RWPE1 (cell line): ENCODE measurements around the gene SFXN5.
A peak's percentile ranks its signal among the peaks of the same experiment; 100 is the strongest.

Experiments used
- CTCF ChIA-PET: fragments of 350-600 bp; sonication (Branson Sonifier 250); formaldehyde crosslinking; extraction: SDS; loops from one replicate; lab custom pipeline; 2021; lab: Yijun Ruan, JAX
- POLR2A ChIA-PET: fragments of 400-600 bp; formaldehyde crosslinking; extraction: SDS; loops from one replicate; lab custom pipeline; 2020; ENCODE audit warnings: antibody characterized with exemption; ENCODE audit not compliant: low non-redundant PET; lab: Yijun Ruan, JAX
- DNase-seq: peaks from one replicate; pipeline ENCODE4 v3.0.0; 2012; ENCODE audit warnings: low spot score
- H3K27ac ChIP-seq: fragments of 450-650 bp; 2 replicates; pipeline ENCODE4 v1.5.1; 2017
- TF ChIP-seq, protein P1 (sequence below): fragments of 450-650 bp; conservative IDR thresholded peaks from 2 replicates; pipeline ENCODE4 v1.5.1; 2017; ENCODE audit warnings: low read depth, mild to moderate bottlenecking

SFXN5 gene

DNA sequence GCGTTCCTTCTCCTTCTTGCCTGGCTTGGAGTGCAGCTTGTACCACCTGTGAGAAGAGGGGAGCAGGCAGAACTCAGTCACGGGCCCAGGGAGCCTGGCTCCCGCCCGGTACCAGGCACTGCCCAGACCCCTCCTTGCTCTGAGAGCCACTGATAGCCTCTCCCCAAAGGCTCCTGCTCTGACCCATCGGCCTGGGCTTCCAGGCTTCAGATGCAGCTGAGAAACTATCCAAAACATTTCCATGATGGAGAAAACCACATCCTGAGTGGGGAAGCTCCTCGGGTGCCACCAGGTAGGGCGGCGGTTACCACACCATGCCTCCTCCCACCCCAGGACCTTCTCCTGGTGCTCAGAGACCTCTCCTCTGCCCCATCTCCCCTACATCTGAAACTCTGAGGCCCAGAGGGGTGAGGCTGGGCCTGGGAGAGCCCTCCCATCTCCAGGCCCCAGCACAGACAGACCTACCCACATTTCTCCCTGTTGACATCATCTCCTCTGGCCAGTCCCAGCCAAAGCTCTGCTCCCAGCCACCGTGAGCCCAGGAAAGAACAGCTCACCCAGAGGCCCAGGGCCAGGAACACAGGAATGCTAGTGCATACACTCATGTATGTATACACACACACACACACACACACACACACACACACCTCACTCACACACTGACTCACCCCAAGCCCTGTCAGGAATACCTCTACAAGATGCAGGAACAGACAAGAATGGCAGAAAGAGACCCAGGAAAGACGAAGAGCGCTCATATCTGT is 17.9 kb upstream of the SFXN5 start:
- ChIA-PET CTCF (interaction anchor here (0.6 to 2.2 kb wide), 5 partner anchors 24 to 88 kb away, joined by 3 to 9 read pairs (median 5); no protein-coding TSS in a partner anchor), POLR2A (interaction anchor here (0.6 kb wide), 1 partner anchor 23 kb away, joined by 3 read pairs; the partner anchor contains the start of gene RAB11FIP5)
- peak; percentile 94 for DNase-seq
- H3K27ac ChIP-seq = peak overlapping the region; percentile 86
- TF ChIP-seq, protein P1, sequence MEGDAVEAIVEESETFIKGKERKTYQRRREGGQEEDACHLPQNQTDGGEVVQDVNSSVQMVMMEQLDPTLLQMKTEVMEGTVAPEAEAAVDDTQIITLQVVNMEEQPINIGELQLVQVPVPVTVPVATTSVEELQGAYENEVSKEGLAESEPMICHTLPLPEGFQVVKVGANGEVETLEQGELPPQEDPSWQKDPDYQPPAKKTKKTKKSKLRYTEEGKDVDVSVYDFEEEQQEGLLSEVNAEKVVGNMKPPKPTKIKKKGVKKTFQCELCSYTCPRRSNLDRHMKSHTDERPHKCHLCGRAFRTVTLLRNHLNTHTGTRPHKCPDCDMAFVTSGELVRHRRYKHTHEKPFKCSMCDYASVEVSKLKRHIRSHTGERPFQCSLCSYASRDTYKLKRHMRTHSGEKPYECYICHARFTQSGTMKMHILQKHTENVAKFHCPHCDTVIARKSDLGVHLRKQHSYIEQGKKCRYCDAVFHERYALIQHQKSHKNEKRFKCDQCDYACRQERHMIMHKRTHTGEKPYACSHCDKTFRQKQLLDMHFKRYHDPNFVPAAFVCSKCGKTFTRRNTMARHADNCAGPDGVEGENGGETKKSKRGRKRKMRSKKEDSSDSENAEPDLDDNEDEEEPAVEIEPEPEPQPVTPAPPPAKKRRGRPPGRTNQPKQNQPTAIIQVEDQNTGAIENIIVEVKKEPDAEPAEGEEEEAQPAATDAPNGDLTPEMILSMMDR = no peak

DNA sequence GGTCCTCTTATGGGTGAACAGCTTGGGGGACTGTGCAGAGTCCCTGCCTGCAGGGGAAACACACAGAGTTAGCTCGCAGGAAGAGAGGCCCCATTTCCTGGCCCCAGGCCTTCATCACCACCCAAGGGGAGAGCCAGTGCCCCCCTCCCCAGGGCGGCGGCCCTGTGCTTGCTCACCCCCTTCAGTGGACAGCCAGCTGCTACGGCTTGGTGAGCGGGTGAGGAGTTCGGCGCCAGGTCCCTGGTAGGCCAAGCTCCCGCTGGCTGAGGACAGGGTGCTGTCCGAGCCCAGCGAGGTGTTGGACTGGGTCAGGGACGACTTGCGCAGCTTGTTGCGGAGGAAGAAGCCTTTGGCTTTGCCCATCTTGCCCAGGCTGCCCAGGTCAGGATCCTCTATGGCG is 17.2 kb upstream of the SFXN5 start:
- CTCF ChIA-PET = interaction anchor here (0.6 to 2.2 kb wide), 5 partner anchors 25 to 88 kb away, joined by 3 to 9 read pairs (median 5); no protein-coding TSS in a partner anchor
- POLR2A ChIA-PET = no interaction called here
- no peak for DNase-seq
- TF ChIP-seq, protein P1 = no peak
- H3K27ac ChIP-seq = peak overlapping the region; percentile 86

DNA sequence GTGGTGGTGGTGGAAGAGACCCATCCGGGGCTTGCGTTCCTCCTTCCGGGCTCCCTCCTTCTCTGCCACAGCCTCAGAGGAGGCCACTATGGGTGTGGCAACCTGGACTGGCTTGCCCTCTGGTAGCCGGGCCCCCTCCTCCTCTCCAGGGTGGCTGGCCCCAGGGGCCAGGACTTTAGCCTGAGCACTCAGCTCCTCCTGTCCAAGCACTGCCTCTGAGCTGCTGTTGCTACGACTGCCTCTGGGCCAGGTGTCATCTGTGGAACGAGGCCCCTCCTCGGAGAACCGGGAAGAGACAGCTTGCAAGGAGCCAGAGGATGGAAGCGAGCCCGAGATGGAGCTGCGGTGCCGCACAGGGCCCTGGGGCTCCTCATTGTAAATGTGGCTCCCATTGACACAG is 16.7 kb upstream of the SFXN5 start:
- ChIA-PET CTCF (interaction anchor here (2.2 kb wide), 1 partner anchor 89 kb away, joined by 9 read pairs; no protein-coding TSS in a partner anchor), POLR2A (no interaction called here)
- TF ChIP-seq, protein P1 = no peak
- H3K27ac ChIP-seq = peak overlapping the region; percentile 86; the same call in 1 of the 2 replicates
- no peak for DNase-seq

DNA sequence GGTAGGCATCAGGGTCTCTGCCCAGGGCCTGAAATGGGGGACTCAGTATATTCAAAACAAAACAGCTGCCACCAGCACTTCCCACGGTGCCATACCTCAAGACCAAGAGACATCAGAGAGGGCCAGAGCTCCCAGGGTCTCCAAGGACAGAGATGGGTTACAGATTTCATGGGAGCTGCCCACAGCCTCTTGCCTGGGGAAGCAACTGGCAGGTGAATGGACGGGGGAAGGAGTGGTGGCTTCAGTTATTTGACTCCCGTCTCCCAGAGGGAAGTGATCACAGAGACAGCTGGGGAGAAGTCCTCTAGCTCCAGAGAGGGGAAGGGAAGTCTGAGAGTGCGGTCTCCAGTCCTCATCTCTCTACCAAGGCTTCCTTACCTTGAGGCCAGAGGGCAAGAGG is 15.8 kb upstream of the SFXN5 start:
- ChIA-PET CTCF (interaction anchor here (2.6 to 3.0 kb wide), 2 partner anchors 69 to 90 kb away, joined by 14 to 16 read pairs; no protein-coding TSS in a partner anchor), POLR2A (no interaction called here)
- TF ChIP-seq, protein P1 = no peak
- H3K27ac ChIP-seq = peak overlapping the region; percentile 86
- DNase-seq = no peak

DNA sequence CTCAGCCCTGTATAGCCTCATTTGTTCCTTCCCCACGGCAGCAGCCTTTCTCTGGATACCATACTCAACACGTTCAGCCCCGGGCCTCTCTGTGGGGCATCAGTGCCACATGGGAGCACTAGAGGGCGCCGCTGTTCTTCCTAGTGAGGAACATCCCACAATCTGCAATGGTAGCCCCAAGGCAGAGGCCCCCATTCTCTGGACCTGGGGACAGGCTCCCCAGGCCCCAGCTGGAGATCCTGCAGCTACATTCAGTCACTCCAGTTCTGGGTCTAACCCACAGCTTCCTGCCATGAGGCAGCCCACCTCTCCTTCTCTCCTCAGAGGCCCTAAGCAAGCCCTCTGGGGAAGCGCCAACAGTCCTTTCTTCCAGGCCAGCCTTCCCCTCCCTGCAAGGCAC is 14.2 kb upstream of the SFXN5 start:
- ChIA-PET POLR2A (no interaction called here), CTCF (interaction anchor here (0.6 to 3.0 kb wide), 14 partner anchors 11 to 505 kb away, joined by 3 to 16 read pairs (median 4); partner anchors contain the start of gene RAB11FIP5)
- TF ChIP-seq, protein P1 = peak; percentile 93
- peak overlapping the region; percentile 86; the same call in 1 of the 2 replicates for H3K27ac ChIP-seq
- DNase-seq = peak; percentile 67

DNA sequence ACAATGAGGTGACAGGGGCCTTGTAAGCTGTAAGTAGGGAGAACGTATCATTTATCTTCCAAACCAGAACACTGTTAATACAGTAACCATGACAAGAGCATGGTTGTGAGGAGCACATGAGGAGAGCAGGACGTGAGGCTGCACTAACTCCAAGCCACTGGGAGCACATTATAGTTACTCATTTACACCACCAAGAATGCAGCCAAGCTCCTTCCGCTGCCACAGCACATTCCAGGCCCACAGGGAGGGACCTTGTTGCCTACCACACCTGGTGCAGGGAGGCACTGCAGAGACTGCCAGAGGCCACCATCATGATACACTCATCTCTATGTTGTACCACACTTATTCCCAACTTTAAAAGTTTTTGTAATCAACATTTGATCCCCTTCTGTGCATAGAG is 13.5 kb upstream of the SFXN5 start:
- TF ChIP-seq, protein P1 = no peak
- ChIA-PET CTCF (interaction anchor here (0.5 to 3.0 kb wide), 10 partner anchors 11 to 175 kb away, joined by 3 to 16 read pairs (median 4); partner anchors contain the start of gene RAB11FIP5), POLR2A (no interaction called here)
- no peak overlapping the region for H3K27ac ChIP-seq
- DNase-seq = no peak
